Measurements from ENCODE around the gene PTPRD.
"Not testable (repeated sequence)": the region's sequence is repeated elsewhere in the genome, so short reads cannot be mapped to it uniquely, and the experiment has no call there.

Gene PTPRD

DNA sequence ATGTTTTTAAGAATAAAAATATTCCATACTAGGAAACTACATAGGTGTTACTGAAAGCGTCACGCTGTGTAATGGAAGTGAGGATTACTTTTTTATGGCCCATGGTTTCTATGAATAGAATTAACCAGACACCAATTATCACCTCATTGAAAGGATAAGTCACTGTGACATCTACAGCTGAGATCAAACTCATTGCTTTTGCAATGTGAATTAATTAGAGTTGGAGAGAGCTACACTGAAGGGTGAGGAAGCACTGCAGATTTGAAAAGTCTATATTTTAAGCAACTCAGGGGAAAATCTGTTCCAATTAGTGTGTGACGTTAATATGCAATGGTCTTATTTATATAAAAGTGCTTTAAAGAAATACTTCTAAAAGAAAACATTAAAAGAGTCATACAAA, 1513.2 kb downstream of the PTPRD start:
- DNase-seq = no peak

DNA sequence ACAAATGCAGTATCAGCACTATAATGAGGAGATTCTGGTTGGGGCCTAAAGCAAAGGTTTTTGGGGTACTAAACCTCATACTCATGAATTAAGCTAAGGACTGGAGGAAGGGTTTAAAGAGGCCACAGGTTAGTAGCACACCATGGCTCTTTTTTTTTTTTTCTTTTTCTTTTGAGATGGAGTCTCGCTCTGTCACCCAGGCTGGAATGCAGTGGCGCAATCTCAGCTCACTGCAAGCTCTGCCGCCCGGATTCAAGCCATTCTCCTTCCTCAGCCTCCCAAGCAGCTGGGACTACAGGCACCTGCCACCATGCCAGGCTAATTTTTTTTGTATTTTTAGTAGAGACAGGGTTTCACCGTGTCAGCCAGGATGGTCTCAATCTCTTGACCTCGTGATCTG, 1515.5 kb downstream of the PTPRD start:
- DNase-seq = not testable (repeated sequence)

DNA sequence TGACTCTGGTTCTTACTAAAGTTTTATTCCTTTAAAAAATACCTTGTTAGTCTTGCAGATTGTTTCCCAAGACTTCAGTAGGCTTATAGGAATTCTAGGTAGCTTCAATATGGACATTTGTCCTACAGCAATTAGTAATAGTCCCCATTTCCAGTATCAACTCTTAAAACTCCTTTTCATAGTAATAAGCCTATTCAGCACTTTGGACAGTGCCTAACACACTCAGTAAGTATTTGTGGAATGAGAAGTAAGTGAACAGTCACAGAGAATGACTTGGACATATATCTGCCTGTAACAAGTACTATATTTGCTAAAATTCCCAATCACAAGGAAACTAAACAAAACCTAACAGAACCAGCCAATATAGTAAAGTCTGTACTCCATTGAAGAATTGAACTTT, 1521.4 kb downstream of the PTPRD start:
- no peak for DNase-seq

DNA sequence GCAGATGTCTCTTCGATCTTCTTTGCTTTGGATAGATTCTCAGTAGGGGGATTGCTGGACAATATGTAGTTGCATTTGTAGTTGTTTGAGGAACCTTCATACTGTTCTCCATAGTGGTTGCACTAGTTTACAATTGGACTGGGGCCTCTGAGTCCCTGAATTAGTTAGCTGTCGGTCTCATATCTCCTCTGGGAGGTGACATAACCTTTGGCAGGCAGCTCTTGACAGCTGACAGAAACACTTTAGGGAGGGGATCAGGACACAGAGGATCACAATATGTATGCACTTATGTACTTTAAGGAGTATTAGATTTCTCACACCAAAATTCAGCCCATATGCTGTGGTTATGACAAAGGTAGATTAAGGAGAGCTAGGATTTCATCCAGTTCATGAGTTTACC, 1533.3 kb downstream of the PTPRD start:
- DNase-seq = no peak

DNA sequence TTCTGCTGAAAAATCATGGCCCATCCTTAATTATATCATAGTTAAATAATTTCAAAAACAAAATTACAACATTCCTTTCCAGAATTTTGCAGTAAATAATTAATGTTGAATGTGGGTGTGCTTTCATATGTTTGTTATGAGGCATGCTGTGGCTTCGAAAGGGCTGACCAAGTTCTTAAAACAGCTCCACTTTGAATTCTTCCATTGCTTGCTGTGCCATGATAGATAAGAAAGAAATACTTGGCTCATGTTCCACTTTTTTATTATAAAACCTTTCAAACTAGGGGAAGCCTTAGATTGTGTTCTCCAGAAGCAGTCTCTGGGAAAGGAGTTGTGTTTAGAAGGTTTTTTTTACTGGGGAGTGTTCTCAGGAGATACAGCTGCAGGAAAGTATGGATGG, 1534.5 kb downstream of the PTPRD start:
- DNase-seq = no peak

DNA sequence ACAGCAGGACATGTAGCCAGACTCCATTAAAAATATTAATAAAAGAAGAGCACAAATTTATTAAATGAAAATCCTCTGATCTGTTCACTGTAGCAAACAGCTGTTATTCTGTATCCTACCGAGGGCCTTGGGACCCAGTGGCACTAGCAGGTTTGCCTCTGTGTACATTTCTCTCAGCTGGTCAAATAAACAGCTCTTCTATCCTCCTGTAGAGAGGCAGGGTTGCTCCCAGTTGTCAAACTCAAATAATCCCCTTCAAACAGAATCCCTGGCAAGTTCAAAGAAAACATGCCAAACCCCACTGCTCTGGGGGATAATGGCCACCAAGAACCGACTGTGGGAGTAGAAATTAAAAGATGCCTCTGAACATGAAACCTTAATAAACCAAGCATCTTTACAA, 1551.2 kb downstream of the PTPRD start:
- DNase-seq = no peak

DNA sequence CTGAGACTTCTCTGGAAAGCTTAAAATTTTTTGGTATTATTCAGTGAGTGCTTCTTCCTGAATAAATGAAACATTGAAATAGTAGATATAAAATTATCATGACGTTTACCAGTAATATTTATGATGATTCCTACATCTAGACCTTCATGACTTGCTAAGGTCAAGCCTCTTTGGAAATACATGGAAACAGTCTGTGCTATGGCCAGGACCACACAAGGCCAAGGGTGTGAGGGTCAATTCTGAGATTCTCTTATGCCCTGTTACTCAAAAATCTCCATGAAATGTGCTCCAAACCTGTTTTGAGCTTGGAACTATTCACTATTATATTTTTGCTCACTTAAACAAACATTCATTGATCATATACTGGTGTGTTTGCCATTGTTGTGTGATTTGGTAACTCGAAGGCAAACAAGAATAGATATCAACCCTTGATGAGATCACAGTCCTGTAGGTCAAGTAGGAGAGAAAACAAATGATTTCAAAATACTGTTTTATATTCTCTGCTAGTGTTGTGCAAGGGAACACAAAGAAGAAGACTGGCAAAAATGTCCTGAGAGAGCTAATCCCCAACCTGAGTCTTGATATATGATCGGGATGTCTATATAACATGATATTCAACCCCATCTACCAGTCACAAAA, 1558.3 kb downstream of the PTPRD start:
- no peak for DNase-seq

DNA sequence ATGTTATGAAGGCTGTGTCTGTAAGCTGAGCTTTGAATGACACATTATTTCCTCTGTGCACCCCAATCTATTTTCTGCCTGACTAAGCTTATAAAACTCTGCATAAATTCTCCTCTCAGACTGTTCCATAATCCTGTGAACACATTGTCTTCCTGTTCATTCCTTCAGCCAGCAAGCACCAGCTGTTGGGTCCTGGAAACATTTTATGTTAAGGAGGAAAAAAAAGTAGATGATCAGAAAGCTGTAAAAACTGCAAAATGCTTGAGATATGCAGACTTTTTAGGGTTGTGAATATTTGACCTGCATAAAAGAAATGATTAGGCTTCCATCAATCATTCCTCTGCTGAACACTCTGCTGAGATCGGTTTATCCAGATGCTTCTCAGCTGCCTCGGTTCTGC, 1567.2 kb downstream of the PTPRD start:
- no peak for DNase-seq

DNA sequence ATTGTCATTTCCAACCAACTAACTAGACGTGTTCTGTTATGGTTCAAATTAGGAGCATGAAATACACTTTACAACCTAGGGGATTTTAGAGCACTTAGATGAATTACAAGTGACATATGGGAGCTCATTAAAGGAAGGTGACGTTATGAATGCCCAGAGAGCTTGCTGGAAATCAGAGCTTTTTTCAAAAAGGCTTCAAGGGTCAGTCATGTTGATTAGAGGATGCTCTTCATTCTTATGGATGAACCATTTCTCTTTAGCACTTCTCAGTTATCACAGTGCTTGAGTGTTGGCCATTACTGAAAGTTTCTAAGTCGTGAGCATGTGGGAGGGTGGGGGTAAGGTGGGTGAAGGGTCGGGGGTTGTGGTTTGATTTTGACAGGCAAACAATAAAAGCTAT, 1567.7 kb downstream of the PTPRD start:
- no peak for DNase-seq

DNA sequence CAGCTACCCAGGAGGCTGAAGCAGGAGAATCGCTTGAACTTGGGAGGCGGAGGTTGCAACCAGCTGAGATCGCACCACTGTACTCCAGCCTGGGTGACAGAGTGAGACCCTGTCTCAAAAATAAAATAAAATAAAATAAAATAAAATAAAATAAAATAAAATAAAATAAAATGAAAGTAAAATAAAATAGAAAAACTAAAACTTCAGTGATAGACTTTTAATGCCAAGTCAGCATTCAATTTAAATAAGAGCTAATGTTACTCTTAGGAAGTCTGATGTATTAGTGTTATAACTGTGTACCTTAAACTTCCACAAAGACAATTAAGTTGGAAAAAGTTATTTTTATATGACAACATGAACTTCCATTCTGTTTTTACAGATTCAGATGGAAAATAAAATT, 1569.0 kb downstream of the PTPRD start:
- not testable (repeated sequence) for DNase-seq

DNA sequence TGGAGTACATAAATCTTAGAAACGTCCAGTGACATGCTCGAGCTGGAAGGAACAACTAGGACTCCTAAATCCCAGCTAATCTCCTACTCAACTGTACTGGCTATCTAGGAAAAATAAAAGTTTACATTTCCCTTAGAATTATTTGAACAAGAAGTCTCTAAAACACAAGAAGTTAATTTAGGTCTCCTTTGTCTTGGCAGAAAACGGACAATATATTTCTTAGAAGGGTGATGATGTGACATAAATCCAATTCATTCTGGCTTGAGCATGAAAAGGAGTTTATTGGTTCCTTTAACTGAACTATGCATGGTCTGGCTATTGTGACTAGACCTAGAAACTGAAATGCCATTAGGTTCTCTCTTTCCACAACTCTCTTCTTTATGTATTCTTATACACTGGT, 1571.0 kb downstream of the PTPRD start:
- DNase-seq = no peak

DNA sequence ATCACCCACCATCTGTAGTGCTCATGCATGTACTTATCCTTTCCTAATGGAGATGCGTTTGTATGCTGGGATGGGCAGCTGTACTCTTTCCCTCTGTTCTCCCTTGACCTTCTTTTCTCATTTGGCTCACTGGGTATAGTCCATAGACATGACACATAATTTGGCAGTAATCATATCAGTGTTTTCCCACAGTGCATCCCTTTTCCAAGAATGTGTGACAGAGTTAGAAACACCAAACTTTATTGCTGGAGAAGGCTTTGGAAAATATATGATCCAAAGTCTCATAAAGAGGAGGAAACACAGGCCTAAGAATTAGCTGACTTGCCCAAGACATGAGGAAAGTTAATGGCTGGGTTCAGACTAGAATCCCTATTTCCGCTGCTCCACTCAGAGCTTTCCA, 1579.8 kb downstream of the PTPRD start:
- no peak for DNase-seq

DNA sequence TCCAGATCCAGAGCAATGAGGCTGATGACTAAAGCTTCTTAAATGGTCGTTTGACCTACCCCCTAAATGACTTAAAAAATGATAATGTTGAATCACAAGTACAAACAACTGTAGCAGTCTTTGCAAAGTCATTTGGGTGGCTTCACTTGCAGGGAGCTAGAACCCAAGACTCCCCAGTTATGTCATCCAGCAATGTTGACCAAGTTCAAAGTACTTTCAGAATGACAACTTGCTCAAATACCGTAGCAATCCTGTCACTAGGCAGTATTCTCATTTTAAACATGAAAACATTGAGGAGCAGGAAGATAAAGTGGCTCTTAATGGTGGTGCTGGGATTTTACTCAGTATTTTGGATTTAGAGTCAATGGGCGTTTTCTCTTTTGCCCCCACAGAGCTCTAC, 1596.2 kb downstream of the PTPRD start:
- no peak for DNase-seq

DNA sequence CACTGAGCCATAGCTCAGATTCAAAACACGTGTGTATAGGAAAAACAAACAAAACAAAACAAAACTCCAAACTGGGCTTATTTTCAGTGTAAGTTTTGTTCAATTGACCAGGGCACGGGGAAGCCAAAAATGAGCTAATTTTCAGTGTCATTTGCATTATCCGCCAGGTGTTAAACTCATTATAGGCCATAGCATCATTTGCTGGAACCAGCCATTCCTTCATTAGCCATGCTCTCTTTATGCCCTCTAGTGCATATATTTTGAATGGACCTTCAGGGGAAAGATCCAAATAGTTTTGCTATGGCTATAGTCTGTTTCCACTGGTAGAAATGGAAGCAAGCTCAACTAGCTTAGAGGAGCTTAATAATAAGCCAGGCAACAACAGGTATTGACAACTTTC, 1608.0 kb downstream of the PTPRD start:
- DNase-seq = no peak

DNA sequence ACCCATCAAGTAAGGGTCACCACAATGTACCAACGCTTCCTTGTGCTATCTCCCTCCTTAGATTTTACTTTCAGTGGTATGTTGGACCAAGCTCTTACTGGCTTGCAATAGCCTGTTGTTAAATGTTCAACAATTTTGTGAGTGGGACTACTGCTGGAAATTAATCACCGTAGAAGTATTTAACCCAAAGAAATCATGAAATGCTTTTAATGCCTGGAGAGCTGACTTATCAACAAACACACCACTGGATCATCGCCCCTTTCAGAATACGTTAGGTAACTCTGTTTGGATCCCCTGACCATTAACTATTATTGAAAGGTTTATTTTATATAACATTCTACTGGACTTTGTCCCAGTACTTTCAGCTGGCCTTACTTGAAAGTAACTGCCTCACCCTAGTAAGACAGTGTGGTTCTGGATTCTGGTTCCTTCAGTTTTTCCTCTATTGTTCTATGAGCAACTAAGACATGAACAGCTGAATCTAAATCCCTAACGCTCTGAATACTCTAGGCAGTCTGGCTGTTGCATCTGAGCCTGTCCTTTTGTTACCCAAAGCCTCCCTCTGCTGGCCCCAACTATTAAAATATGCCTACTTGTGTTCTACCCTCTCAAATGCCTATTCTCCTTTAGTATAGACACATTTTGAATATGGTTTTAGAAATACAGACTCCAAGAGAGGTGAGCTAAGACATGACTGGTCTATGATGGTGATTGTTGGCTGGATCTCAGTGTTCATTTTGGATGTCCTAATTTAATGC, 1609.8 kb downstream of the PTPRD start:
- no peak for DNase-seq

DNA sequence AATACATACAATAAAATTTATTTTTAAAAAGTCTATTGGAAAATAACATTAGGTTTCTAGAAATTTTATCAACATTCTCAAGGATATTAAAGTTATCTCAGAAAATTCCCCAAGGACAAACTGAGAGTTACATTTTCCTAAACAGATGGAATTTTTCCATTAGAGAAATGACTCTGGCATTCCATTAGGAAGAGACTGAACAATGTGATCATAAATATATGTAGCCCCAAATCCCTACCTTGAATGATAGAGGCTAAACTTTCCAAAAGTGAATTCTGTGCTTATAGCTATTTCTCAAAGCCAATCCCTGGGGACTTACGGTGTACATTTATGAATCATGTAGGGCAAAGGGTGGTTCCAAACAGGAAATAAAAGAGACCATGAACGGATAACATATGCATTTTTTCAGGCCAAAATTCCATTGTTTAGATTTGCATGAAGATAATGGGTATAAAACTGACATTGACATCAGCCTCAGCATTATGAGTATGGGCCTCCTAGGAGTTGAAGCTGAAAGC, 1632.2 kb downstream of the PTPRD start:
- no peak for DNase-seq

DNA sequence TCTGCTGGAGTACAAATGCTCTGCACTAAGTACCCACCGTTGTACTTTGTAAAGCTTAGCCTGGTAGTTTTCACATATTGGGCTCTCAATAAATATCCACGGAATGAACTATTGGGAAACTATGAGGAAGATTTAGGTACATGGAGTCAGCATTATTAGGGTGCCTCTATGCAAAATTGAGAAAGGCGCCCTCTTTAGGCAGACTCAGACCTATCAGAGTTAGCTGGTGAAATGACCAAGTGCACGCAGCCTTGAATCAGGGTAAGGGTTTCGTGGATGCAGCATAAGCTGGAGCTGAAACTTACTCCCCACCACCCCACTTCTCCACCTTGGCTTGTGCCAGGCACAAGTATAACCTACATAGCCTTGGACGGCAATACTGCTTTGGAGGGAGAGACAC, 1634.5 kb downstream of the PTPRD start:
- no peak for DNase-seq

DNA sequence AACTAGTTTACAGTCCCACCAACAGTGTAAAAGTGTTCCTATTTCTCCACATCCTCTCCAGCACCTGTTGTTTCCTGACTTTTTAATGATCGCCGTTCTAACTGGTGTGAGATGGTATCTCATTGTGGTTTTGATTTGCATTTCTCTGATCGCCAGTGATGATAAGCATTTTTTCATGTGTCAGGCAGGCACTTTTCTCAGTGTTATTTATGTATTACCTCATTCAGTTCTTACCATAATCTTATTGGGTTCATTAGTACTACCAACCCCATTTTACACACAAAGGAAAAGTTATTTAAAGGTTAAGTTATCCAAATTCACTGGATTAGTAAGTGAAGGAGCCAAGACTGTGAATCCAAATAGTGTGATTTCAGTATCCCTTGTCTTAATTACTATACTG, 1644.5 kb downstream of the PTPRD start:
- DNase-seq = not testable (repeated sequence)

DNA sequence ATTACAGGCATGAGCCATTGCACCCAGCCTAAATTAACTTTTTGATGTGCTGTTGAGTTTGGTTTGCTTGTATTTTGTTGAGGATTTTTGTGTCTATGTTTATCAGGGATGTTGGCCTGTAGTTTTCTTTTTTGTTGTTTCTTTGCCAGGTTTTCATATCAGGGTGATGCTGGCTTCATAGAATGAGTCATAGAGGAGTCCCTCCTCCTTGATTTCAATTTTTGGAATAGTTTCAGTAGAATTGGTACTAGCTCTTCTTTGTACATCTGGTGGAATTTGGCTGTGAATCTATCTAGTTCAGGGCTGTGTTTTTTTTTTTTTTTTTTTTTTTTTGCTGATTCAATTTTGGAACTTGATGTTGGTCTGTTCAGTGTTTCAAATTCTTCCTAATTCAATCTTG, 1648.9 kb downstream of the PTPRD start:
- DNase-seq = no peak

DNA sequence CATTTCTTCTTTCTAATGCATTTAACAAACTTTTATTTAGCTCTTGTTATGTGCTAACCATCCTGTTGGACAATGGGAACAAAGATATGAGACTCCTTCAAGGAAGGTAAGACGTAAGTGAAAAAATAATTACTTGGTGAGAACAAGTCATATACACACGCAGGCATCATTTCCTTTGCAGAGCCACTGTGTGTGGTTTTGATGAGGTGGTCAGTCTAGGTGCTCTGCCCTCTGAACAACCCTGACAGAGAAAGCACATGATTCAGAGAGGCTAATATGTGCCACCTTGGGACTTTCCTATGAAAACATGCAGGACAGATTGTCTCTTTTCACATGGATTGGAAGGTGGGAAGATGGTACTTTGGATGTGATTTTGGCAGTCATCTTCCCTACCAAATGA, 1650.7 kb downstream of the PTPRD start:
- DNase-seq = no peak

DNA sequence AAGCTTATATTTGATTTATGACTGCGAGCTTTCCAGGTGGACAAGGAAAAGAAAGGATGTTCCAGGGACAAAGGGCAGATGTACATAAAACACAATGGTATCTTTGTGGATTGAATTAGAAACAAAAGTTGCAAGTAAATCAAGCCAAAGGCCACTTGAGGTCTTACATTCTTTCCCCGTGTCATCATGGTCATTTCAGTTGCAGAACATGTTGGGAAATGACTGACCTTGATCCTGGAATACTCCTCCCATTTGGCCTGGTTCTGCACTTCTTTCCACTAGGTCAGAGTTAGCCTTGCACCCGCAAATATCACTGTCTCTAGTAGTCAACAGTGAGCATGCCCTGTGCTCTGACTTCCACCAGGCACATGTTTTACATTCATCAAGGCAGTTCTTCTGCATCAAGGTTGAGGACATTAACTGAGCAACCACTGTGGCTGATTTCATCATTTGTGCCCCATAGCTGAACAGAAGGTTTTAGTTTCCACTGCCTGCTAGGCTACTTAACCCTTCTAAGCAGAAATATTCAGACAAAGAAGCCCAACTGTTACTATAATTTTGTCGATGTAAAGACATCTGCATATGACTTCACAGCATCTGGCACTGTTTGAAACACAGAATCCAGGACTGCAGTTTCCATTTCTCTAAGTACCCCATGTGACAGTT, 1651.5 kb downstream of the PTPRD start:
- no peak for DNase-seq

DNA sequence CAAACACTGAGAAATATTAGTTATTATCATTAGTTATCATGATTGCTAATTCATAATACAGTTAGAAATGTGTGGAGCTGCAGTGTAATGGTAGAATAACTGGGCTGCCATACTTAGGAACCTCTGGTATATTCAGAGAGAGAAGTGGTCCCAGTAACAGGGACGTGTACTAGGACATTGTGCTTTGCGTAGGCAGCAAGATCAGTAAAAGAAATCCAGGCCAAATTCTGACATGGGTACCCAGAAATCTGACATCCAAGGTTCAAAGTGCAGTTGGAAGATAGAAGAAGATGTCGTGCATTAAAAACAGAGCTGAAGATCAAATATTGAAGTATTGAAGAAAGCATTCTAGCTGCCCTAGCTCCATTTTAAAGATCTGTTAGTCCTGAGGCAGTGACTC, 1652.5 kb downstream of the PTPRD start:
- no peak for DNase-seq

DNA sequence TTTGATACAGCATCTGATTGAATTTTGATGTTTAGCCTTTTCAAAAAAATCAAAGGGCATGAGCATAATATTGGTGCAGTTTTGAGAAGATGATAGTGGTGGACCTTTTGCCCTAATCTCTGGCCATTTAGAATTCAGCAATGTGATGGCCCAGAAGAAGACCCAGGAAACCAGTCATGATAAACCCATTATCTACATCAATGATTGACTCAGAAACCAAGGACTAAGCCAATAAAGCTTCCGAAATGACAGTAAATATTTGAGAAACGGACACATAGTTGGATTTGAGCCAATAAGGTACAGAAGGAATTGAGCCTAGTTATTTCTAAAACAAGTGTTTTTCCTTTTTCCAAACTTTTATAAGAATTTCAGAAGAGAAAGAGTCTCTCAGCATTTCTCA, 1654.4 kb downstream of the PTPRD start:
- DNase-seq = no peak

DNA sequence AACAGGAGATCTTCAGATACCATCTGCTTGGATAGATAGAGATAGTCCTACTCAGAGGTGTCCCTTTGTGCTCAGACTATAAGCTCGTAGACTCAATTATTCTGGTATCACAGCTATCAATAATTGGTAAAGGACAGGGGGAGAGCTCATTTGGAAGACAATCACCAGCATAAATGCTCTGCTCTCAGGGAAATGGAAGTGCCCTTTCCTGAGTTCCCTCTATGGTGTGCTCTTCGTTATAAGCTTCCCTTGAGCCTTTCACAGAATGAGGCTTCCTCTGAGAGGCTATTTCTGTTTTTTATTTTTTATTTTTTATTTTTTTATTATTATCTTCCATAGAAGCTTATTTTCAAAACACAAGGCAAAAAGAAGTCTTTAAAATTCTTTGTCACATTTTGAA, 1657.5 kb downstream of the PTPRD start:
- DNase-seq = no peak

Measured in activated naive CD4-positive, alpha-beta T cell treated with anti-CD3 and anti-CD28 coated beads, Interleukin-2, amount 50 U/mL, for 16 hours (primary cell).